HUES64 (cell line): Measurements from ENCODE around the gene GSG1L.
"Not testable (repeated sequence)": the region's sequence is repeated elsewhere in the genome, so short reads cannot be mapped to it uniquely, and the experiment has no call there.

Experiments
- H3K27ac ChIP-seq: 2 replicates; pipeline ENCODE4 v1.7.0; 2013; ENCODE audit warnings: low read depth, low read length, inconsistent platforms
- H3K27me3 ChIP-seq: 2 replicates; pipeline ENCODE4 v1.6.1; 2013; ENCODE audit warnings: mild to moderate bottlenecking, low read length; ENCODE audit not compliant: insufficient read depth
- H3K36me3 ChIP-seq: 2 replicates; pipeline ENCODE4 v1.6.1; 2013; ENCODE audit warnings: mild to moderate bottlenecking, low read length; ENCODE audit not compliant: insufficient read depth
- H3K4me1 ChIP-seq: 2 replicates; pipeline ENCODE4 v1.6.1; 2013; ENCODE audit warnings: mild to moderate bottlenecking, low read length, moderate library complexity; ENCODE audit not compliant: insufficient read depth
- H3K4me3 ChIP-seq: 2 replicates; pipeline ENCODE4 v1.5.1; 2013; ENCODE audit warnings: mild to moderate bottlenecking, low read length, moderate library complexity
- H3K9ac ChIP-seq: 2 replicates; pipeline ENCODE4 v1.6.1; 2013; ENCODE audit warnings: mild to moderate bottlenecking, low read depth, low read length
- H3K9me3 ChIP-seq: 2 replicates; pipeline ENCODE4 v1.6.1; 2013; ENCODE audit warnings: low read depth, low read length; ENCODE audit not compliant: insufficient read depth
- WGBS: fragments of 150-250, 120-280 bp; methylation state at CpG from one replicate; pipeline ENCODE4 v1.1.7; 2013; ENCODE audit warnings: missing lambda C conversion rate; 5-methylcytosine and 5-hydroxymethylcytosine counted together

Gene GSG1L

DNA sequence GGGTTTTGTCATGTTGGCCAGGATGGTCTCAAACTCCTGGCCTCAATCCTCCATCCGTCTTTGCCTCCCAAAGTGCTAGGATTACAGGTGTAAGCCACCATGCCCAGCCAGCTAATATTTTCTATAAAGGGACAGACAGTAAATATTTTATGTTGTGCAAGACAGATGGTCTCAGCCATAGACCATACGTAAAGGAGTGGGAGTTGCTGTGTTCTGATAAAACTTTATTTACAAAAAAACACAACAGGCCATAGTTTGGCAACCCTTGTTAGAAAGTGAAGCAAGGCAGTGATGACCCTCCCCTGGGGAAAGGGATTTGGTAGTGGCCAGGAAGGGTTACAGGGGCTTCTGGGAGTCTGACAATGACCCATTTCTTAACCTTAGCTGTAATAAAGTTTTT, 119.7 kb downstream of the GSG1L start:
- Histone ChIP-seq H3K27ac (no peak overlapping the region), H3K9ac (no peak overlapping the region), H3K4me3 (no peak overlapping the region), H3K27me3 (no peaks in the 10 kb centered on the region), H3K9me3 (no peaks in the 10 kb centered on the region), H3K36me3 (no peaks in the 10 kb centered on the region), H3K4me1 (peaks cover 6% of the 10 kb centered on the region; the same call in 1 of the 2 replicates)
- WGBS, result 89% methylated on average over 1 of the region's 2 CpGs

- H3K4me3 ChIP-seq, H3K27me3 ChIP-seq, H3K27ac ChIP-seq, H3K9me3 ChIP-seq, H3K9ac ChIP-seq, H3K36me3 ChIP-seq, H3K4me1 ChIP-seq: not testable (repeated sequence)
- 84% methylated on average over 5 of the region's 5 CpGs for WGBS
Measured at GRCh38 chr16:27942071-27942470, 121.4 kb downstream of the GSG1L start.

GRCh38 chr16:27935076-27935475, 128.4 kb downstream of the GSG1L start:
- no peak overlapping the region for H3K4me3 ChIP-seq
- H3K9me3 ChIP-seq, result no peaks in the 10 kb centered on the region
- H3K27ac ChIP-seq, result no peak overlapping the region
- H3K9ac ChIP-seq, result no peak overlapping the region
- no peaks in the 10 kb centered on the region for H3K4me1 ChIP-seq
- WGBS, result 92% methylated on average over 7 of the region's 7 CpGs
- no peaks in the 10 kb centered on the region for H3K36me3 ChIP-seq
- H3K27me3 ChIP-seq, result no peaks in the 10 kb centered on the region

DNA sequence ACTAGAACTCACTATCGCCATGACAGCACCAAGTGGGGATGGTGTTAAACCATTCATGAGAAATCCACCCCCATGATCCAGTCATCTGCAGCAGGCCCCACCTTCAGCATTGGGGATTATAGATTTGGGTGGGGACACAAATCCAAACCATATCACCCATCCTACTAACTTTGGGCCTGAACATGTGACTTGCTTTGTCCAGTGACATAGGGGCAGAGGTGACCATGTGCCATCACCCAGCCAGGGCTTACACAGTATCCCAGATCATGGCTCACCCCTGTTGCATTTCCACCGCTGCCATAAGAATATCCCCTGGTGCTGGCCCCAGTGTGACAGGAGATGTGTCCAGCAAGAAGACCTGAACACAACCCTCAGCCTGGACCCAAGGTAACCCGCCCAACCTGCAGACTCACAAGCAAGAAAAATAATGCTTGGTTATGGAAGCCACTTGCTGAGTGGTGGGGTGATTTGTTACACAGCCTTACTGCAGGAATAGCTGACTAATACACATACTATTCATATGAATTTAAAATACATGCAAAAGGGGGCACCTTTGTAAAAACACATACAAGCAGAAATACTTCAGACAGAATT, 130.9 kb downstream of the GSG1L start:
- no peaks in the 10 kb centered on the region for H3K36me3 ChIP-seq
- H3K27me3 ChIP-seq, result no peaks in the 10 kb centered on the region
- no peaks in the 10 kb centered on the region for H3K9me3 ChIP-seq
- 99% methylated on average over 3 of the region's 3 CpGs for WGBS
- no peak overlapping the region for H3K27ac ChIP-seq
- H3K9ac ChIP-seq, result no peak overlapping the region
- no peak overlapping the region for H3K4me3 ChIP-seq
- H3K4me1 ChIP-seq, result no peaks in the 10 kb centered on the region

- H3K36me3 ChIP-seq, result no peaks in the 10 kb centered on the region
- H3K4me3 ChIP-seq, result no peak overlapping the region
- no peaks in the 10 kb centered on the region for H3K9me3 ChIP-seq
- no peaks in the 10 kb centered on the region for H3K4me1 ChIP-seq
- 86% methylated on average over 3 of the region's 3 CpGs for WGBS
- H3K9ac ChIP-seq, result no peak overlapping the region
- no peak overlapping the region for H3K27ac ChIP-seq
- no peaks in the 10 kb centered on the region for H3K27me3 ChIP-seq
Measured at GRCh38 chr16:27929818-27930217, 133.7 kb downstream of the GSG1L start.

DNA sequence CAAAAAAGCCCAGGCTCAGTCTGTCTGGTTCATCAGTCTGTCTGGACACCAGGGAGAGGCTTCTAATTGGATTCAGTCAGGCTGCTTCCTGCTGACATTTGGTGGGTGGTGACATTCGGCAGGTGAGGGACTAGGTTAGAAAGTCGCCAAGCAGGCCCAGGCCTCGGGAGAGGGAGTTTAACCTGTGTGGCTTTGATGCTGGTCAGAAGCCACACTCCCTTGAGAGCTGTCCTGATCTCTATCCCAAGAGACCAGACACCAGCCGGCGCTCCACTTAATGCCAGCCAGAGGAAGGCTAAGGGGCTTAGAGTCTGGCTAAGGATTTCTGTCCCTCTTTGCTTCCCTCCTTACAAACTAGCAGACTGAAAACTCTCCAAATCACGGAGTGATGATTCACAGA, 135.0 kb downstream of the GSG1L start:
- 59% methylated on average over 6 of the region's 6 CpGs for WGBS
- Histone ChIP-seq H3K4me3 (no peak overlapping the region), H3K9me3 (no peaks in the 10 kb centered on the region), H3K27ac (no peak overlapping the region), H3K4me1 (no peaks in the 10 kb centered on the region), H3K9ac (no peak overlapping the region), H3K27me3 (no peaks in the 10 kb centered on the region), H3K36me3 (no peaks in the 10 kb centered on the region)

- Histone ChIP-seq H3K4me1 (no peaks in the 10 kb centered on the region), H3K27me3 (no peaks in the 10 kb centered on the region), H3K4me3 (no peak overlapping the region), H3K9me3 (no peaks in the 10 kb centered on the region), H3K9ac (no peak overlapping the region), H3K36me3 (no peaks in the 10 kb centered on the region), H3K27ac (no peak overlapping the region)
- 91% methylated on average over 13 of the region's 13 CpGs for WGBS
Measured at GRCh38 chr16:27927266-27927901, 136.1 kb downstream of the GSG1L start.

- Histone ChIP-seq H3K9me3 (no peaks in the 10 kb centered on the region), H3K9ac (no peak overlapping the region), H3K27me3 (no peaks in the 10 kb centered on the region), H3K4me3 (no peak overlapping the region), H3K4me1 (peaks cover 3% of the 10 kb centered on the region; the same call in 1 of the 2 replicates), H3K36me3 (no peaks in the 10 kb centered on the region), H3K27ac (no peak overlapping the region)
- WGBS, result 84% methylated on average over 9 of the region's 9 CpGs
Measured at GRCh38 chr16:27925612-27926011, 137.9 kb downstream of the GSG1L start.

DNA sequence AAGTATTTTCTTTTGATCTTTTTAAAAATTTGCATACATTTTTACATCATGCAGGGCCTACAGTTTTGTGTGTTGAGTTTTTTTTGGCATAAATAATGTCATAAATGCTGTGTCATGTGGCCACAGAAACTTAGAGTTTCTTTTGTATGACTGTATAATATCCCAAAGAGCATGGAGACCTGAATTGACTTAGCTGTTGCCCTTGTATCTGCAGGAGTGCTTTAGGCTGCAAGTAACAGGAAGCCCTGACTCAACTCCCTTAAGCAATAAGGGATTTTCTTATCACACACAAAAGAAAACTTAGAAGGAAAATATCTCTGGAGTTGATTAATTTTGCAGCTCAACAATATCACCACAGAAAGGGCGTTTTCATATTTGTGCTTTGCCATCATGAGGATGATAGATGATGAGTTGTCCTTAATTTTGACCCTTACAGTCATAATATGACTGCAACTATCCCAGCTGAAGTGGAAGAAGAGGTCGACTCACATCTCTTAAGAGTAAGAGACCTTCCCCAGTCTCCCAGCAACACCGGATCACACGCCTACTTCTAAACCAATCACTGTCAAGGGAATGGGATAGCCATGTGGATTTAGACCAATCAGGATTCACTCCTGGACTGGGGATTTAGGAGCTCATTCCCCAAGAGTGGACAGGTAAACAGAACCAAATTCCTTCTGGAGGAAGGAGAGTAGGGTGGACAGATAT, 138.9 kb downstream of the GSG1L start:
- Histone ChIP-seq H3K4me1 (peaks cover 3% of the 10 kb centered on the region; the same call in 1 of the 2 replicates), H3K36me3 (no peaks in the 10 kb centered on the region), H3K4me3 (no peak overlapping the region), H3K27ac (no peak overlapping the region), H3K9me3 (no peaks in the 10 kb centered on the region), H3K9ac (no peak overlapping the region), H3K27me3 (no peaks in the 10 kb centered on the region)
- WGBS, result 71% methylated on average over 3 of the region's 4 CpGs

DNA sequence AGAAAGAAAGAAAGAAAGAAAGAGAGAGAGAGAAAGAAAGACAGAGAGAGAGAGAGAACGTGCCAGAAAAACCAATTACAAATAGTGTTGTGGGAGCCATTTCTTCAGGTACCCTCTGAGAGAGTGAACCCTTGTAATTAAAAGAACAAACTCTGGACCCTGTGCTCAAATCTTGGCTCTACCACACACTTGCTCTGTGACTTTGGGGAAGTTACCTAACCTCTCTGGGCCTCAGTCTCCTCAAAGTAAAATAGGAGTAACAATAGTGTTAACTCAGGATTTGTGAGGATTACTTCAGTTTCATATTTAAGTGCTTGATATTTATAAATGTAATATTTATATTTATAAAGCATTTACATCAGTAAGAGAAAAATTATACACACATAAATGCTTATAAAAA, 139.8 kb downstream of the GSG1L start:
- Histone ChIP-seq H3K27me3 (no peaks in the 10 kb centered on the region), H3K9me3 (no peaks in the 10 kb centered on the region), H3K4me3 (no peak overlapping the region), H3K27ac (no peak overlapping the region), H3K9ac (no peak overlapping the region), H3K36me3 (no peaks in the 10 kb centered on the region), H3K4me1 (peaks cover 3% of the 10 kb centered on the region; the same call in 1 of the 2 replicates)
- 80% methylated on average over 1 of the region's 1 CpG for WGBS

- 60% methylated on average over 6 of the region's 6 CpGs for WGBS
- peaks cover 3% of the 10 kb centered on the region; the same call in 1 of the 2 replicates for H3K4me1 ChIP-seq
- no peak overlapping the region for H3K27ac ChIP-seq
- no peaks in the 10 kb centered on the region for H3K27me3 ChIP-seq
- H3K36me3 ChIP-seq, result no peaks in the 10 kb centered on the region
- no peak overlapping the region for H3K4me3 ChIP-seq
- H3K9ac ChIP-seq, result no peak overlapping the region
- H3K9me3 ChIP-seq, result no peaks in the 10 kb centered on the region
Measured at GRCh38 chr16:27922433-27922832, 141.1 kb downstream of the GSG1L start.
